Esophagus squamous epithelium (tissue), 5 donors: ENCODE measurements around the gene DDX55. TPM values are rescaled to one million over a fixed set of nuclear protein-coding genes. Genes with fewer than 3 reads are reported as not detected.
"Not testable (repeated sequence)": the region's sequence is repeated elsewhere in the genome, so short reads cannot be mapped to it uniquely, and the experiment has no call there.

ENCODE experiments used
- DNase-seq: peaks from one replicate; lab custom pipeline; 2025; lab: John Stamatoyannopoulos, UW
- H3K27ac ChIP-seq, 4 donors: fragments of 200-600 bp; sonication (generic); one replicate each; pipeline ENCODE4 v1.5.1; 2016 to 2019; ENCODE audit warnings: mild to moderate bottlenecking in 1 of 4
- H3K27me3 ChIP-seq, 4 donors: fragments of 200-600 bp; sonication (generic); 1 replicate in 3 of 4; 2 replicates in 1 of 4; pipeline versions ENCODE4 v1.5.1 to v1.6.0; 2017 to 2021; ENCODE audit warnings: antibody characterized with exemption in 1 of 4
- H3K36me3 ChIP-seq, 3 donors: fragments of 200-600 bp; sonication (generic); one replicate each; pipeline ENCODE4 v1.5.1; 2016 to 2019
- H3K4me1 ChIP-seq, 3 donors: fragments of 200-600 bp; sonication (generic); one replicate each; pipeline ENCODE4 v1.5.1; 2017 to 2019
- H3K4me3 ChIP-seq, 4 donors: fragments of 200-600 bp; sonication (generic); 1 replicate in 3 of 4; 2 replicates in 1 of 4; pipeline ENCODE4 v1.5.1; 2016 to 2019; ENCODE audit warnings: mild to moderate bottlenecking in 2 of 4, moderate library complexity in 1 of 4
- H3K9me3 ChIP-seq, 3 donors: fragments of 200-600 bp; sonication (generic); one replicate each; pipeline ENCODE4 v1.5.1; 2016 to 2019
- POLR2A ChIP-seq, 4 donors: fragments of 450-650 bp; IDR thresholded peaks; one replicate each; pipeline ENCODE4 v1.6.1; 2017; ENCODE audit warnings: antibody characterized with exemption in 4 of 4, mild to moderate bottlenecking in 4 of 4, moderate library complexity in 3 of 4
- WGBS, 2 donors: methylation state at CpG; one replicate each; pipeline ENCODE4 v1.1.5; 2018; 5-methylcytosine and 5-hydroxymethylcytosine counted together
- intact Hi-C: fragments of 100-400 bp; cut with DNase I; formaldehyde crosslinking; loops from one replicate; pipeline ENCODE4 v1.15.0; 2022
- total RNA-seq, 4 donors: library from RNA; depleted of rRNA; stranded (reverse); fragments of >200 nt; gene quantifications; one replicate each; pipeline ENCODE4 v1.1.0, GENCODE V29; 2016
- TF ChIP-seq, protein P1 (sequence below), 6 experiments: fragments of 450-650 bp in 4 of 6; fragments of 200-600 bp in 2 of 6; sonication (generic) in 2 of 6; IDR thresholded peaks; one replicate each; pipeline ENCODE4 v1.5.1; 2016 to 2019; ENCODE audit warnings: antibody characterized with exemption in 6 of 6, mild to moderate bottlenecking in 4 of 6, moderate library complexity in 4 of 6
- donor health status: DM: yes; HTN: yes; CAD: no.

Gene DDX55
- total RNA-seq, 4 donors from 2014 or later: 18.7 to 28.3 (median 20.3) TPM

DNA sequence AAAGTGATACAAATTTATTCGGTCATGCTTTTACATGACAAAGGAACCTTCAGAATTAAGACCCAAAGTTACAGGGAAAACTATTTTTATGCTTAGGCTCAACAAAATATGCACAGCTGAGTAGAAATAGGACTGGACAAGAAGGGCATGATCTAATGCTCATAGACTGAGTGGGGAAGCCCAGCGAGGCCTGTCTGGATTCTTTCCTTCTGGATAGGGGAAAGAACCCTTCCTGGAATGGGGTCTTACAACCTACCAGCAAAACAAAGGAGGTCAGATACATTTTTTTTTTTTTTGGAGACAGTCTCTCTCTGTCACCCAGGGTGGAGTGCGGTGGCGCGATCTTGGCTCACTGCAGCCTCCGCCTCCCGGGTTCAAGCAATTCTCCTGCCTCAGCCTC, 2.2 kb upstream of the DDX55 start:
- intact Hi-C loops: no loop called here
- WGBS, 2 donors: 87 to 93% methylated on average over 7 of the region's 7 CpGs
- H3K27ac ChIP-seq: no peak overlapping the region
- peaks cover 13 to 35% (median 14%) of the 10 kb centered on the region in 3 donors for H3K4me1 ChIP-seq
- H3K36me3 ChIP-seq: peaks cover 0 to 57% (median 21%) of the 10 kb centered on the region in 3 donors
- no peaks in the 10 kb centered on the region for H3K9me3 ChIP-seq
- H3K4me3 ChIP-seq: no peak overlapping the region
- TF ChIP-seq, protein P1, sequence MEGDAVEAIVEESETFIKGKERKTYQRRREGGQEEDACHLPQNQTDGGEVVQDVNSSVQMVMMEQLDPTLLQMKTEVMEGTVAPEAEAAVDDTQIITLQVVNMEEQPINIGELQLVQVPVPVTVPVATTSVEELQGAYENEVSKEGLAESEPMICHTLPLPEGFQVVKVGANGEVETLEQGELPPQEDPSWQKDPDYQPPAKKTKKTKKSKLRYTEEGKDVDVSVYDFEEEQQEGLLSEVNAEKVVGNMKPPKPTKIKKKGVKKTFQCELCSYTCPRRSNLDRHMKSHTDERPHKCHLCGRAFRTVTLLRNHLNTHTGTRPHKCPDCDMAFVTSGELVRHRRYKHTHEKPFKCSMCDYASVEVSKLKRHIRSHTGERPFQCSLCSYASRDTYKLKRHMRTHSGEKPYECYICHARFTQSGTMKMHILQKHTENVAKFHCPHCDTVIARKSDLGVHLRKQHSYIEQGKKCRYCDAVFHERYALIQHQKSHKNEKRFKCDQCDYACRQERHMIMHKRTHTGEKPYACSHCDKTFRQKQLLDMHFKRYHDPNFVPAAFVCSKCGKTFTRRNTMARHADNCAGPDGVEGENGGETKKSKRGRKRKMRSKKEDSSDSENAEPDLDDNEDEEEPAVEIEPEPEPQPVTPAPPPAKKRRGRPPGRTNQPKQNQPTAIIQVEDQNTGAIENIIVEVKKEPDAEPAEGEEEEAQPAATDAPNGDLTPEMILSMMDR (IDR thresholded peaks at IDR 0.05): no peak
- TF ChIP-seq POLR2A (IDR thresholded peaks at IDR 0.05): no peak
- H3K27me3 ChIP-seq: no peaks in the 10 kb centered on the region
- DNase-seq: no peak

DNA sequence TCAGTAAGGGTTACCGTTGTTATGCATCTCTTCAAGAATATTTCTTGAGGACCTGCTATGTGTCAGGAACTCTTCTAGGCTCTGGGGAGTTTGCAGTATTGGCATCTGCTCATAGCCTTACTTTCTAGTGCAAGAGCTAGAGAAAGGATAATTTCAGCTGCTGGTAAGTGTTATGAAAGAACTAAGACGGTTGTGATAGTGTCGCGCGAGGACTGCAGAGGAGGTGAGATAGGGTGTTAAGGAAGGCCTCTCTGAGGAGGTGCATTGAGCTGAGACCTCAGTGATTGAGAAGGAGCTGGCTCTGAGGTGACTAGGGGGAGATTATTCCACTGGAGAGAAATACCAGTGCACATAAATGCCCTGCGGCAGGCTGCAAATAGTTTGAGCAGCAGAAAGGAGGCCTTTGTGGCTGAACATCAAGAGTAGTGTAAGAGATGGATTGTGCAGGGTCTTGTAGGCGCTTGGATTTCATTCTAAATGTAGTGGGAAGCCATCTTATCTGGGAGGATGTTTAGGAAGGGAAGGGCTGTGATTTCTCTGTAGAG, 824 bp downstream of the DDX55 start:
- DNase-seq: no peak
- intact Hi-C loops: no loop called here
- 9 to 10% methylated on average over 7 of the region's 7 CpGs for WGBS, 2 donors

DNA sequence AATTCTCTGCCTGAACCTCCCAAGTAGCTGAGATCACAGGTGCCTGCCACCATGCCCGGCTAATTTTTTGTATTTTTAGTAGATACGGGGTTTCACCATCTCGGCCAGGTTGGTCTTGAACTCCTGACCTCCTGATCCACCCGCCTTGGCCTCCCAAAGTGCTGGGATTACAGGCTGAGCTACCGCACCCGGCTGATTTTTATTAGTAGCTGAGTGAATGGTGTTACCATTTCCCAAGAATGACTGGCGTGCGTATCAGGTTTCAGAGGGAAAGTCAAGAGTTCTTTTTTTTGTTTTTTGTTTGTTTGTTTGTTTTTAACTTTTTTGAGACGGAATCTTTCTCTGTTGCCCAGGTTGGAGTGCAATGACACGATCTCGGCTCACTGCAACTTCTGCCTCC, 1.6 kb downstream of the DDX55 start:
- intact Hi-C loops: not testable (repeated sequence)

More for the DNA sequence above, 824 bp downstream of the DDX55 start:
- H3K27me3 ChIP-seq: no peaks in the 10 kb centered on the region
- H3K36me3 ChIP-seq: peaks cover 10 to 57% (median 11%) of the 10 kb centered on the region in 3 donors
- peak overlapping the region; percentile 85 to 96 (median 90) for H3K4me3 ChIP-seq
- H3K9me3 ChIP-seq: no peaks in the 10 kb centered on the region
- TF ChIP-seq, protein P1 (IDR thresholded peaks at IDR 0.05): no peak
- no peak for TF ChIP-seq POLR2A (IDR thresholded peaks at IDR 0.05)
- peaks cover 13 to 38% (median 14%) of the 10 kb centered on the region in 3 donors for H3K4me1 ChIP-seq
- peak overlapping the region in 3 of 4 donors; percentile 86 to 95 (median 92) for H3K27ac ChIP-seq

DNA sequence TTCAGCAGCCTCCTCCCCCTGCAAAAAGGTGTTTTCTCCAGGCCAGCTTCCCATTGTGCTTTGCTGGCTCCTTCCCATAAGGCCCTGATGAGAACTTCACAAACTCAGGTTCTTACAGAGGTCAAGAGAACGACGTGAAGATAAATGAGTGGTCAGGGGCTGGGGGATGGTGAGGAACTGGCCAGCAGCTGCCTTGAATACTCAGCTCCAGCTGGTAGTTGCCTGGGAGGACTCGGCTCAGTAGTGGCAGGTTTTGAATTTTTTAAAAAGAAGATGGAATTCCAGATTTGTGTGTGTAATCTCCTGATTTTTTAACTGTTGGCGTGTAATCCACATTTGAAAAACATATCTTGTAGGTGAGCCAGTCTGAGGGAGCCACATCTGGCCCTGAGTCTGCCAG, 5.9 kb downstream of the DDX55 start:
- Histone ChIP-seq H3K27ac (no peak overlapping the region), H3K36me3 (peaks cover 18 to 92% (median 60%) of the 10 kb centered on the region in 3 donors)
- DNase-seq: no peak

More for the DNA sequence above, 1.6 kb downstream of the DDX55 start:
- WGBS, 2 donors: 78 to 90% methylated on average over 10 to 11 of the region's 11 CpGs
- H3K27me3 ChIP-seq, DNase-seq, H3K27ac ChIP-seq, H3K9me3 ChIP-seq: not testable (repeated sequence)
- Histone ChIP-seq H3K4me3 (peak overlapping the region in 1 of 4 donors; percentile 86), H3K36me3 (peaks cover 13 to 57% (median 18%) of the 10 kb centered on the region in 3 donors), H3K4me1 (peaks cover 13 to 38% (median 14%) of the 10 kb centered on the region in 3 donors)

DNA sequence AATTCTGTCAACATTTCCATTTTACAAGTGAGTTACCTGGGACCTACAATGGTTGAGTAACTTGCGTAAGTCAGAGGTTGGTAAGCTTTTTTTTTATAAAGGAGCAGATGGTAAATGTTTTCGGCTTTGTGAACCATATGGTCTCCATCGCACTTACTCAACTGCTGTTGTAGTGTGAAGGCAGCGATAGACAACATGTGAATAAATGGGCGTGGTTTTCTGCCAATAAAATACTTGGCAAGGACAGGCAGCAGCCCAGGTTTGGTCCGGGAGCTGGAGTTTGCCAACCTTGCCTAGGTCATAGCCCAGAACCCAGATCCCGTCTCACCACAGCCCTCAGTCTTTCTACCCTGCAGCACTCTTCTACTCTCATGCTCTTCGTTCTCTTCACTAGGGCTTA, 6.3 kb downstream of the DDX55 start:
- H3K27me3 ChIP-seq: no peaks in the 10 kb centered on the region
- H3K36me3 ChIP-seq: peaks cover 18 to 96% (median 65%) of the 10 kb centered on the region in 3 donors
- DNase-seq: no peak
- intact Hi-C loops: no loop called here
- no peak overlapping the region for H3K27ac ChIP-seq
- WGBS, 2 donors: 89 to 91% methylated on average over 8 of the region's 8 CpGs
- no peak overlapping the region for H3K4me3 ChIP-seq
- no peaks in the 10 kb centered on the region for H3K9me3 ChIP-seq
- H3K4me1 ChIP-seq: peaks cover 3 to 19% (median 3%) of the 10 kb centered on the region in 3 donors
- TF ChIP-seq, protein P1 (IDR thresholded peaks at IDR 0.05): no peak
- no peak for TF ChIP-seq POLR2A (IDR thresholded peaks at IDR 0.05)

More for the DNA sequence above, 5.9 kb downstream of the DDX55 start:
- Histone ChIP-seq H3K4me3 (no peak overlapping the region), H3K27me3 (no peaks in the 10 kb centered on the region), H3K4me1 (peaks cover 6 to 23% (median 7%) of the 10 kb centered on the region in 3 donors), H3K9me3 (no peaks in the 10 kb centered on the region)
- TF ChIP-seq, protein P1 (IDR thresholded peaks at IDR 0.05): no peak
- TF ChIP-seq POLR2A (IDR thresholded peaks at IDR 0.05): no peak
- WGBS, 2 donors: 78 to 84% methylated on average over 4 of the region's 4 CpGs
- intact Hi-C loops: no loop called here
